GM12875 (cell line): ENCODE data around the gene AMOTL1.

Experiments
- H3K4me3 ChIP-seq: one replicate; pipeline ENCODE4 v1.5.1; 2011; ENCODE audit warnings: low read depth, low read length, control low read depth
- CTCF ChIP-seq: IDR thresholded peaks from 2 replicates; pipeline ENCODE4 v1.5.1; 2011; ENCODE audit warnings: low read depth, mild to moderate bottlenecking, control low read depth, inconsistent platforms, low read length, moderate library complexity, borderline replicate concordance; ENCODE audit not compliant: insufficient read depth

The AMOTL1 gene

GRCh38 chr11:94885581-94885980 lies 117.4 kb downstream of the AMOTL1 start:
- no peak overlapping the region for H3K4me3 ChIP-seq
- no peak for TF ChIP-seq CTCF

- no peak for TF ChIP-seq CTCF
- H3K4me3 ChIP-seq: no peak overlapping the region
These were observed 120.0 kb downstream of the AMOTL1 start for GRCh38 chr11:94888204-94888603.

GRCh38 chr11:94895451-94895850 lies 127.3 kb downstream of the AMOTL1 start:
- no peak overlapping the region for H3K4me3 ChIP-seq
- no peak for TF ChIP-seq CTCF

GRCh38 chr11:94895971-94896370 lies 127.8 kb downstream of the AMOTL1 start:
- H3K4me3 ChIP-seq: no peak overlapping the region
- TF ChIP-seq CTCF: no peak

GRCh38 chr11:94897330-94897768 lies 129.2 kb downstream of the AMOTL1 start:
- H3K4me3 ChIP-seq: no peak overlapping the region
- TF ChIP-seq CTCF: peak; percentile 78; the same call in 1 of the 2 replicates

- no peak overlapping the region for H3K4me3 ChIP-seq
- no peak for TF ChIP-seq CTCF
These were observed 139.1 kb downstream of the AMOTL1 start for GRCh38 chr11:94907226-94907625.

GRCh38 chr11:94909371-94909820 lies 141.2 kb downstream of the AMOTL1 start:
- no peak overlapping the region for H3K4me3 ChIP-seq
- no peak for TF ChIP-seq CTCF
